ENCODE results near the gene TNFRSF14.

TNFRSF14 gene

GRCh38 chr1:2523191-2523890 is 32.8 kb upstream of the TNFRSF14 start:
- DNase-seq (ENCODE audit: low read depth): no peak

- no peak for DNase-seq (ENCODE audit: low read depth)
These were observed 32.1 kb upstream of the TNFRSF14 start for GRCh38 chr1:2523891-2524609.

- DNase-seq (ENCODE audit: low read depth): no peak
These were observed 30.6 kb upstream of the TNFRSF14 start for GRCh38 chr1:2525572-2525919.

GRCh38 chr1:2525920-2526823 is 30.0 kb upstream of the TNFRSF14 start, which contains the start of gene PANK4:
Gene PANK4 (minus strand): TSS chr1:2526596. CDS start chr1:2526587, 9 bp downstream.
- peak; percentile 85 for DNase-seq (ENCODE audit: low read depth)

- DNase-seq (ENCODE audit: low read depth): peak; percentile 40
These were observed 29.2 kb upstream of the TNFRSF14 start for GRCh38 chr1:2526824-2527555.

- no peak for DNase-seq (ENCODE audit: low read depth)
These were observed 28.7 kb upstream of the TNFRSF14 start for GRCh38 chr1:2527556-2527860.

GRCh38 chr1:2528016-2528415 is 28.2 kb upstream of the TNFRSF14 start:
- no peak for DNase-seq (ENCODE audit: low read depth)

GRCh38 chr1:2528611-2528965 is 27.6 kb upstream of the TNFRSF14 start:
- DNase-seq (ENCODE audit: low read depth): no peak

GRCh38 chr1:2528966-2529783 is 27.0 kb upstream of the TNFRSF14 start:
- peak; percentile 32 for DNase-seq (ENCODE audit: low read depth)

GRCh38 chr1:2529784-2530512 is 26.2 kb upstream of the TNFRSF14 start, which contains the start of gene HES5:
Gene HES5 (minus strand): TSS chr1:2530263. CDS start chr1:2530164, 99 bp downstream.
- no peak for DNase-seq (ENCODE audit: low read depth)

- no peak for DNase-seq (ENCODE audit: low read depth)
These were observed 25.4 kb upstream of the TNFRSF14 start for GRCh38 chr1:2530513-2531361.

- DNase-seq (ENCODE audit: low read depth): no peak
These were observed 23.5 kb upstream of the TNFRSF14 start for GRCh38 chr1:2532485-2533160.

- no peak for DNase-seq (ENCODE audit: low read depth)
These were observed 22.8 kb upstream of the TNFRSF14 start for GRCh38 chr1:2533365-2533764.

GRCh38 chr1:2534315-2534686 is 21.9 kb upstream of the TNFRSF14 start:
- DNase-seq (ENCODE audit: low read depth): no peak

GRCh38 chr1:2534687-2535441 is 21.3 kb upstream of the TNFRSF14 start:
- DNase-seq (ENCODE audit: low read depth): no peak

GRCh38 chr1:2535455-2535854 is 20.7 kb upstream of the TNFRSF14 start:
- no peak for DNase-seq (ENCODE audit: low read depth)

- DNase-seq (ENCODE audit: low read depth): no peak
These were observed 20.2 kb upstream of the TNFRSF14 start for GRCh38 chr1:2535981-2536380.

- no peak for DNase-seq (ENCODE audit: low read depth)
These were observed 18.4 kb upstream of the TNFRSF14 start for GRCh38 chr1:2537784-2538115.
